Body of pancreas (tissue), 4 donors: Measurements from ENCODE around the gene GAL3ST1. TPM values are rescaled to one million over a fixed set of nuclear protein-coding genes. Genes with fewer than 3 reads are reported as not detected.
"Not testable (repeated sequence)": the region's sequence is repeated elsewhere in the genome, so short reads cannot be mapped to it uniquely, and the experiment has no call there.

Experiments used
- ATAC-seq: fragments of 150-250 bp; one replicate; pipeline ENCODE4 v1.9.1; 2016
- DNase-seq, 4 donors: peaks; one replicate each; pipeline ENCODE4 v3.0.0-alpha.2; 2019
- H3K27ac ChIP-seq, 4 donors: fragments of 200-600 bp; sonication (generic); 1 replicate in 3 of 4; 2 replicates in 1 of 4; pipeline versions ENCODE4 v1.5.1 to v1.6.1; 2016 to 2019; ENCODE audit warnings: mild to moderate bottlenecking in 1 of 4, mixed read lengths in 1 of 4, moderate library complexity in 1 of 4
- H3K27me3 ChIP-seq, 2 donors: fragments of 200-600 bp; sonication (generic); one replicate each; pipeline ENCODE4 v1.6.0; 2016; ENCODE audit warnings: mild to moderate bottlenecking in 1 of 2
- H3K36me3 ChIP-seq, 2 donors: fragments of 200-600 bp; sonication (generic); replicated peaks in 1 of 2; 2 replicates each; pipeline ENCODE4 v1.5.1; 2016; ENCODE audit warnings: low read depth in 2 of 2; ENCODE audit not compliant: insufficient read depth in 1 of 2
- H3K4me1 ChIP-seq: fragments of 200-600 bp; sonication (generic); one replicate; pipeline ENCODE4 v1.6.0; 2016
- H3K4me3 ChIP-seq, 2 donors: fragments of 200-600 bp; sonication (generic); 1 replicate in 1 of 2; 2 replicates in 1 of 2; pipeline ENCODE4 v1.5.1; 2016 to 2019
- H3K9me3 ChIP-seq, 3 donors: fragments of 200-600 bp; sonication (generic); 1 replicate in 2 of 3; 2 replicates in 1 of 3; pipeline ENCODE4 v1.5.1; 2016
- CTCF ChIP-seq, 7 experiments: fragments of 450-650 bp in 4 of 7; fragments of 200-600 bp in 3 of 7; sonication (generic) in 3 of 7; IDR thresholded peaks; one replicate each; pipeline ENCODE4 v1.5.1; 2016 to 2019; ENCODE audit warnings: antibody characterized with exemption in 7 of 7
- POLR2A ChIP-seq, 3 donors: fragments of 450-650 bp; IDR thresholded peaks; one replicate each; pipeline ENCODE4 v1.6.1; 2016; ENCODE audit warnings: antibody characterized with exemption in 3 of 3, mild to moderate bottlenecking in 2 of 3
- WGBS, 2 donors: methylation state at CpG; one replicate each; pipeline ENCODE4 v1.1.5; 2017; 5-methylcytosine and 5-hydroxymethylcytosine counted together
- intact Hi-C: fragments of 100-400 bp; cut with DNase I; formaldehyde crosslinking; loops from one replicate; pipeline ENCODE4 v1.15.1; 2023
- total RNA-seq, 2 donors: library from RNA; depleted of rRNA; stranded (reverse); fragments of >200 nt; gene quantifications; one replicate each; pipeline ENCODE4 v1.1.0, GENCODE V29; 2016

Gene GAL3ST1
- total RNA-seq, 2 donors from 2014 or later, result 3.4 to 13.8 TPM

- Histone ChIP-seq H3K4me3 (no peak overlapping the region), H3K9me3 (no peaks in the 10 kb centered on the region), H3K4me1 (no peaks in the 10 kb centered on the region), H3K27me3 (no peaks in the 10 kb centered on the region), H3K36me3 (no peaks in the 10 kb centered on the region), H3K27ac (no peak overlapping the region)
- ATAC-seq (no peak), DNase-seq (no peak)
- intact Hi-C loops, result no loop called here
- TF ChIP-seq POLR2A (IDR thresholded peaks at IDR 0.05), result no peak
- no peak for TF ChIP-seq CTCF (IDR thresholded peaks at IDR 0.05)
- 80 to 90% methylated on average over 2 to 8 of the region's 8 CpGs for WGBS, 2 donors
These were observed 17.2 kb downstream of the GAL3ST1 start for GRCh38 chr22:30557243-30557642.

- no peaks in the 10 kb centered on the region for H3K36me3 ChIP-seq
- no peaks in the 10 kb centered on the region for H3K27me3 ChIP-seq
- DNase-seq, result no peak
- no peak overlapping the region for H3K27ac ChIP-seq
- H3K4me3 ChIP-seq, result no peak overlapping the region
- no peaks in the 10 kb centered on the region for H3K4me1 ChIP-seq
- no peaks in the 10 kb centered on the region for H3K9me3 ChIP-seq
- ATAC-seq, result no peak
- 59 to 60% methylated on average over 6 of the region's 6 CpGs for WGBS, 2 donors
- peak in 1 of 7 experiments; percentile 4 for TF ChIP-seq CTCF (IDR thresholded peaks at IDR 0.05)
- no peak for TF ChIP-seq POLR2A (IDR thresholded peaks at IDR 0.05)
- intact Hi-C loops, result no loop called here
These were observed 18.1 kb downstream of the GAL3ST1 start for GRCh38 chr22:30556388-30556787.

- Histone ChIP-seq H3K27ac (no peak overlapping the region), H3K4me1 (no peaks in the 10 kb centered on the region), H3K9me3 (no peaks in the 10 kb centered on the region), H3K4me3 (no peak overlapping the region), H3K27me3 (no peaks in the 10 kb centered on the region), H3K36me3 (no peaks in the 10 kb centered on the region)
- intact Hi-C loops, result no loop called here
- DNase-seq, result no peak
- 93% methylated on average over 53 to 70 of the region's 73 CpGs for WGBS, 2 donors
- ATAC-seq, result no peak
- TF ChIP-seq CTCF (IDR thresholded peaks at IDR 0.05), result no peak
- no peak for TF ChIP-seq POLR2A (IDR thresholded peaks at IDR 0.05)
These were observed 18.9 kb downstream of the GAL3ST1 start for GRCh38 chr22:30555282-30556210.

GRCh38 chr22:30553971-30554370 is 20.5 kb downstream of the GAL3ST1 start:
- TF ChIP-seq POLR2A (IDR thresholded peaks at IDR 0.05) (no peak), CTCF (IDR thresholded peaks at IDR 0.05) (no peak)
- Histone ChIP-seq H3K27me3 (no peaks in the 10 kb centered on the region), H3K9me3 (no peaks in the 10 kb centered on the region), H3K4me3 (no peak overlapping the region), H3K4me1 (no peaks in the 10 kb centered on the region), H3K27ac (no peak overlapping the region), H3K36me3 (no peaks in the 10 kb centered on the region)
- DNase-seq, result no peak
- 82 to 87% methylated on average over 7 of the region's 7 CpGs for whole genome bisulfite sequencing, 2 donors
- ATAC-seq, result no peak
- intact Hi-C loops, result no loop called here

GRCh38 chr22:30552719-30553118 is 21.7 kb downstream of the GAL3ST1 start:
- no peak for TF ChIP-seq CTCF (IDR thresholded peaks at IDR 0.05)
- no peak for TF ChIP-seq POLR2A (IDR thresholded peaks at IDR 0.05)
- H3K27me3 ChIP-seq, result no peaks in the 10 kb centered on the region
- ATAC-seq (no peak), DNase-seq (no peak)
- no peak overlapping the region for H3K4me3 ChIP-seq
- H3K36me3 ChIP-seq, result no peaks in the 10 kb centered on the region
- no peaks in the 10 kb centered on the region for H3K4me1 ChIP-seq
- H3K9me3 ChIP-seq, result no peaks in the 10 kb centered on the region
- intact Hi-C loops, result no loop called here
- H3K27ac ChIP-seq, result no peak overlapping the region
- WGBS, 2 donors, result 0 to 87% methylated on average over 1 of the region's 1 CpG

- H3K4me3 ChIP-seq, H3K9me3 ChIP-seq, ATAC-seq, DNase-seq, H3K36me3 ChIP-seq, H3K27me3 ChIP-seq, H3K4me1 ChIP-seq, H3K27ac ChIP-seq, intact Hi-C loops: not testable (repeated sequence)
- 90 to 94% methylated on average over 3 of the region's 3 CpGs for WGBS, 2 donors
These were observed 22.7 kb downstream of the GAL3ST1 start for GRCh38 chr22:30551813-30552212.
